Hematopoietic multipotent progenitor cell treated with erythropoietin and hydrocortisone succinate and interleukin-3 and kit ligand, for 8 days (in vitro differentiated cells): ENCODE results near the gene CYP2C9.
"Not testable (repeated sequence)": the region's sequence is repeated elsewhere in the genome, so short reads cannot be mapped to it uniquely, and the experiment has no call there.

Experiments used
- DNase-seq: peaks from one replicate; pipeline ENCODE4 v3.0.0-alpha.2; 2015

Gene CYP2C9

DNA sequence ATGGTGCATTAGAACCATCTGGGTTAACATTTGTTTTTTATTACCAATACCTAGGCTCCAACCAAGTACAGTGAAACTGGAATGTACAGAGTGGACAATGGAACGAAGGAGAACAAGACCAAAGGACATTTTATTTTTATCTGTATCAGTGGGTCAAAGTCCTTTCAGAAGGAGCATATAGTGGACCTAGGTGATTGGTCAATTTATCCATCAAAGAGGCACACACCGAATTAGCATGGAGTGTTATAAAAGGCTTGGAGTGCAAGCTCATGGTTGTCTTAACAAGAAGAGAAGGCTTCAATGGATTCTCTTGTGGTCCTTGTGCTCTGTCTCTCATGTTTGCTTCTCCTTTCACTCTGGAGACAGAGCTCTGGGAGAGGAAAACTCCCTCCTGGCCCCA, at the start of gene CYP2C9:
Gene CYP2C9, plus strand, starts transcription at position 276 of the 400 bp plus-strand sequence. Its CDS starts 25 bp downstream, at position 301.
- no peak for DNase-seq

DNA sequence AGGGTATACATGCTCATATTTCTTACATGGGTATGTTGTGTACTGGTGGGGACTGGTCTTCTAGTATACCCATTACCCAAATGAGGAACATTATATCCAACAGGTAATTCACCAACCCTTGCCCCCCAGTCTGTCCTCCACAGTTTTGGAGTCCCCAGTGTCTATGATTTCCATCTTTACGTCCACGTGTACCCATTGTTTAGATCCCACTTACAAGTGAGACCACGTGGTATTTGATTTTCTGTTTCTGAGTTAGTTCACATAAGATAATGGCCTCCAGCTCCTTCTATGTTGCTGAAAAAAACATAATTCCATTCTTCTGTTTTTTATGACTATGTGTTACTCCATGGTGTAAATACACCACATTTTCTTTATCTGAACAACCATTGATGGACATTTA, 49.3 kb upstream of the CYP2C9 start:
- DNase-seq, result no peak

- no peak for DNase-seq
Observed at GRCh38 chr10:94890264-94891022, 48.0 kb upstream of the CYP2C9 start.

DNA sequence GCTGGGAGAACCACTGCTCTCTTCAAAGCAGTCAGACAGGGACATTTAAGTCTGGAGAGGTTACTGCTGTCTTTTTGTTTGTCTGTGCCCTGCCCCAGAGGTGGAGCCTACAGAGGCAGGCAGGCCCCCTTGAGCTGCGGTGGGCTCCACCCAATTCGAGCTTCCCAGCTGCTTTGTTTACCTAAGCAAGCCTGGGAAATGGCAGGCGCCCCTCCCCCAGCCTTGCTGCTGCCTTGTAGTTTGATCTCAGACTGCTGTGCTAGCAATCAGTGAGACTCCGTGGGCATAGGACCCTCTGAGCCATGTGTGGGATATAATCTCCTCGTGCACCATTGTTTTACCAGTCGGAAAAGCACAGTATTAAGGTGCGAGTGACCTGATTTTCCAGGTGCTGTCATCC, 40.0 kb upstream of the CYP2C9 start:
- DNase-seq, result not testable (repeated sequence)

DNA sequence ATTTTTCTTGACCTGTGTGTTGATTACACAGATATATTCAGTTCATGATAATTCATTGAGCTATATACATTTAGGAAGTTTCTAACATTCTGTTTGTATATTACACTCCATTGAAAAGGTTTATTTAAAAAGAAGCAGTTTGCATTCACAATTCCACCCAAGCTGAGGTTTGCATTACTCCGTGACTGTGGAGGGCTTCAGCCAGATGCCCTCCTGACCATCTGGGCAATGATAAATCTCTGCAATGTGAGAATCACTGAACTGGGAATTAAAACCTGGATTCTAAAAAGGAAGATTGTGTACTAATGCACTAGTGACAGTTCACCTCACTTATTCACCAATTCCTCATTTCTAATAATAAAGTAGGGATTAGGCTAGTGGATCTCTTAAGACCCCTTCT, 36.4 kb upstream of the CYP2C9 start:
- no peak for DNase-seq

- no peak for DNase-seq
Observed at GRCh38 chr10:94902570-94902969, 35.9 kb upstream of the CYP2C9 start.

GRCh38 chr10:94904506-94905148, 33.8 kb upstream of the CYP2C9 start:
- not testable (repeated sequence) for DNase-seq

GRCh38 chr10:94916423-94916822, 22.0 kb upstream of the CYP2C9 start:
- no peak for DNase-seq

- no peak for DNase-seq
Observed at GRCh38 chr10:94936721-94937120, 1.7 kb upstream of the CYP2C9 start.

GRCh38 chr10:94943432-94944103, 5.1 kb downstream of the CYP2C9 start:
- DNase-seq, result not testable (repeated sequence)

DNA sequence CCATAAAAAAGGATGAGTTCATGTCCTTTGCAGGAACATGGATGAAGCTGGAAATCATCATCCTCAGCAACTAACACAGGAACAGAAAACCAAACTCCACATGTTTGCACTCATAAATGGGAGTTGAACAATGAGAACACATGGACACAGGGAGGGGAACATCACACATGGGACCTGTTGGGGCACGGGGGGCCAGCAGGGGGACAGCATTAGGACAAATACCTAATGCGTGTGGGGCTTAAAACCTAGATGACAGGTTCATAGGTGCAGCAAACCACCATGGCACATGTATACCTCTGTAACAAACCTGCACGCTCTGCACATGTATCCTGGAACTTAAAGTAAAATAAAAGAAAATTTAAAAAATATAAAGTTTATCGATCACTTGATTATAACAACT, 7.7 kb downstream of the CYP2C9 start:
- not testable (repeated sequence) for DNase-seq

- peak; percentile 20 for DNase-seq
Observed at GRCh38 chr10:94963901-94964300, 25.4 kb downstream of the CYP2C9 start.

DNA sequence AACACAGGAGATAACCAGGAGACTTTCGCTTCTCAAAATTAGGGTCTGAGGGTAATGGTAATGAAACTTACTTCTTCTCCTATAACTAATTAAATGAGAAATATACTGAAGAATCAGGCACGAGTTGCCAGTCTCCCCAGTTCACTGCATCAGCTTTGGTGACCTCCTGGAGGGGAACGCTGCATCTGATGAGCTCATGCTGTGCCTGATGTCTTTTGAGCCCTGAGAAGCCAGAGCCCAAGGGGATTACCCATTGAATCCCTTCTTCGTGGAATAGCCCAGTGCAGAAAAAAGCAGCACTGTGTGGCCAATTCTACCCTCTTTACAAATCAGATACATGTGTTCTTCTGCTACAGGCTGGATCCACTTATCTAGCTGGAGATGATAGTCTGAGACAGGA, 45.1 kb downstream of the CYP2C9 start:
- DNase-seq, result no peak

DNA sequence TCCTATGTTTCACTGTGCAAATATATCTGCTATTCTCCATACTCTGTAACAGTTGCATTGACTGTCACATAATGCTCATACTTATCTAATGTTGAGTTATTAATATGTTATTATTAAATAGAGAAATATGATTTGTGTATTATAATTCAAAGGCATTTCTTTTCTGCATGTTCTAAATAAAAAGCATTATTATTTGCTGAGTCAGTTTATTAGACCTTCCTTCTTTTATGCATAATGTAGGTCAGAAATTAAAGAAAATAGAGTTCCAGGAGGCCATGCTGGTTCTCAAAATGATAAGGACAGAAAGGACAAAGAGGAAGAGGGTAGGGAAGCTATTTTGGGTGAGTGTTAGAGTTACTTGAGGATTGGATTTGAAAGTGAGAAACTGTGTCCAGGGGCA, 50.7 kb downstream of the CYP2C9 start:
- DNase-seq, result no peak

DNA sequence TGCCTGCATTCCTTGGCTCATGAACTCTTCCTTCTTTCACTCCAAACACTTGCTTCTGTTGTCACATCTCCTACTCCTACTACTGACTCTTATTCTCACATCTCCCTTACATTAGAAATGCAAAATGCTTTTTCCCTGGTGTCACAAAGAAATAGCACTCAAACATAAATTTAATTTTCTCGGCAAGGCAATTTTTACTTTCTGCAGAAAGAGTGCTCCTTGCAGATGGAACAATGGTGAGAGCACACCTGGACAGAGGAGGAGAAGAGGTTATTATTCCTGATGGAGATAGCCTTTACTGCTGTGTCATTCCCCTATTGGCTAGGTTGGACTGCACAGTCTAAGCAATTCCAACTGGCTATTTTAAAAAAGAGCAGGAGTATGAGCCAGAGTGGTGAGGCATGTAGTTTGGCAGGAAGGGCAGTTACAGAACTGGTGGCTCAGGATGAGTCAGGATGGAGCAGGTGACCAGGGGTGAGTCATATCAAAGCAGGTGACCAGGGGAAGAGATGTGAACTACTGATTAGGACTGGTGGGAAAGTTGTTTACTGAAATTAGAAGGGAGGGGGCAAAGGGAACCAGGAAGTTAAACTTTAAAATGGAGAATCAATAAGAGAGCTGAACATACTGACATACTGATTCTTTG, 52.9 kb downstream of the CYP2C9 start:
- no peak for DNase-seq

GRCh38 chr10:94992811-94993210, 54.4 kb downstream of the CYP2C9 start:
- DNase-seq, result no peak

DNA sequence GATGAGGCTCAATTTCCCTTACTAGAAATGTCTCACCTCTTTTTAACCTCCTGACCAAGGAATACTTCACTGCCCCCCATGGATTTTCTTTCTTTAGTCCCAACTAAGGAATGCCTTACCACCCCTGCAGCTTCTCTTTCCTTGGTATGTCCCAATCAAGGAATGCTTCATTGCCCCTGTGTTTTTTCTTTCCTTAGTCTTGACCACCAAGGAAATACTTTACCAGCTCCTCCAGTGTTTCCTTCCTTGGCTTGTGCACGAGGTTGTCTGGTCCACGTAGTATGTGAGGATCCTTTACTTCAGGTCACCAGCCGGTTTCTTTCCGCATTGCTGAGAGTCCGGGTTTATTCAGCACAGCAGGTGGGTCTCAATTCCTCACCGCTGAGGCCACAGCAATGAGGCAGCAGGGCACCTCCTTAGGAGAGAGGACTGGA, 59.3 kb downstream of the CYP2C9 start:
- no peak for DNase-seq

- no peak for DNase-seq
Observed at GRCh38 chr10:95026461-95026860, 88.0 kb downstream of the CYP2C9 start.

DNA sequence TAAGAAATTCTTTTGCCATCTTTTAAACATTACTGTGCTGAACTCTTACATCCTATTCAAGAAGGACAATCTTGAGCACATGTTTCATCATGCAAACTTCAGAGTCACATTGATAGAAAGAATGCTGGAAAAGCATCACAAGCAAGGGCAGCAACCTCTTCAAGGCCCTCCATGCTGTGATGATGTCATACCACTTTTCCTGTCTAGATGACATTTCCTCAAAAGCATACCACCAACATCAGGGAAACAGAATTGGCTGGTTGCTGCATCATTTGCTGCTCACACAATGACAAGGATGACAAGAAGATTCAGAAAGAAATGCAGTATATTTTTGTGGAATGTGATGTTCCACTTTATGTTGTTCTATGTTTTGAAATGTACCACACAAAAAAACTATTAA, 93.2 kb downstream of the CYP2C9 start:
- DNase-seq, result no peak

GRCh38 chr10:95034401-95034800, 95.9 kb downstream of the CYP2C9 start:
- DNase-seq, result no peak

DNA sequence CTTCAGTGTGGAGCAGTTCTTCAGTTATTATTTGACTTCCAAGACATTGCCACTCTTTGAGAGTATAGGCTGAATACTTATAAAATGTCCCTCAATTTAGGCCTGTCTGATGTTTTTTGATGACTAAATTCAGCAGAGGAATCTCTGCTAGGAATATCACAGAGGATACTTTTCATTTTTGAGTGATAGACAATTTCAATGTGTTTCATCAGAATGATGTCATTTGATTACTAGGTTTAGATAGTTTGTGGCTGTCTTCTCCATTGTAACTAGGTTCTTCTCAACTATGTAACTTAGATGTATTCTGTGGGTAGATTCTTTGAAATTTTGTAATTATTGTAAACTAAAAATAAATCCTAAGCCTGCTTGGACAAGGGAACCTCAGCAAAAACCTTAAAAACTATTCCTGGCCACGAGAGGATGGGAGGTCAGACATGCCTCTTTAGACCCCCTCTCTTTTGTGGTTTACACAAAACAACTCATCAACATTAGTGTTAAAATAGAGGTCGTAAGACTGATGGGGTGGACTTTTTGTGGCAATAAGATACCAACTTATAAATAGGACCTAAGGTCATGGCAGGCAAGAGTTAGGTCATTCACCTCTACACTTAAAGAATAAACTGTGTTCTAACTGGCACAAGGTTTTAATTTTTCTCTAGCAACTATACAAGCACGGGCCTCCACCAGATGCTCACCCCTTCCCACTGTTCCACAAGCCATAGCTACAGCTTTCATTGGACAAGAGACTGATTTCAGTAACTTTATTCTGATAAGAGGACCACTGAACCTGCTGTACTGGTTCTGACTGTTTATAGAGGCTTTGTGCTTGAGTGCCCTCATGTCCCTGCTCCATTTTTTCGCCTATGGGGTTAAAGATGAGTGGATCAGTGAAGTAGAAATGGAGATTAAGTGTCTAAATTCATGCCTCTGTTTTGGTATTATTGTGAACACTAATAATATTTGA, 97.2 kb downstream of the CYP2C9 start:
- no peak for DNase-seq

- DNase-seq, result no peak
Observed at GRCh38 chr10:95039281-95039680, 100.8 kb downstream of the CYP2C9 start.
